Right kidney (tissue), 1 donor: Measurements from ENCODE around the gene IFT122.
"Not testable (repeated sequence)": the region's sequence is repeated elsewhere in the genome, so short reads cannot be mapped to it uniquely, and the experiment has no call there.

Source experiments
- DNase-seq: peaks from one replicate; pipeline ENCODE4 v3.0.0-alpha.2; 2016

IFT122 gene

GRCh38 chr3:129473067-129473768, 33.2 kb downstream of the IFT122 start:
- no peak for DNase-seq

- DNase-seq = no peak
These were observed 33.7 kb downstream of the IFT122 start for GRCh38 chr3:129473769-129474152.

- DNase-seq = no peak
These were observed 35.2 kb downstream of the IFT122 start for GRCh38 chr3:129474984-129475804.

GRCh38 chr3:129475863-129476262, 35.8 kb downstream of the IFT122 start:
- no peak for DNase-seq

- DNase-seq = no peak
These were observed 36.6 kb downstream of the IFT122 start for GRCh38 chr3:129476586-129476985.

GRCh38 chr3:129481225-129481765, 41.3 kb downstream of the IFT122 start:
- peak; percentile 43 for DNase-seq

- DNase-seq = peak; percentile 29
These were observed 41.8 kb downstream of the IFT122 start for GRCh38 chr3:129481766-129482332.

- no peak for DNase-seq
These were observed 42.7 kb downstream of the IFT122 start for GRCh38 chr3:129482721-129483120.

GRCh38 chr3:129483870-129484269, 43.8 kb downstream of the IFT122 start:
- no peak for DNase-seq

GRCh38 chr3:129485146-129485545, 45.1 kb downstream of the IFT122 start:
- not testable (repeated sequence) for DNase-seq

- no peak for DNase-seq
These were observed 46.0 kb downstream of the IFT122 start for GRCh38 chr3:129485721-129486663.

GRCh38 chr3:129486664-129487035, 46.6 kb downstream of the IFT122 start:
- no peak for DNase-seq

- DNase-seq = no peak
These were observed 47.3 kb downstream of the IFT122 start for GRCh38 chr3:129487183-129487867.

GRCh38 chr3:129487868-129488335, 47.9 kb downstream of the IFT122 start:
- not testable (repeated sequence) for DNase-seq

- DNase-seq = not testable (repeated sequence)
These were observed 49.2 kb downstream of the IFT122 start for GRCh38 chr3:129489258-129489657.

GRCh38 chr3:129490273-129490675, 50.2 kb downstream of the IFT122 start:
- DNase-seq = peak; percentile 55

GRCh38 chr3:129491077-129491476, 51.1 kb downstream of the IFT122 start:
- DNase-seq = not testable (repeated sequence)

- no peak for DNase-seq
These were observed 51.8 kb downstream of the IFT122 start for GRCh38 chr3:129491794-129492193.

GRCh38 chr3:129492691-129493090, 52.7 kb downstream of the IFT122 start:
- no peak for DNase-seq

- no peak for DNase-seq
These were observed 53.2 kb downstream of the IFT122 start for GRCh38 chr3:129493206-129493605.

- DNase-seq = not testable (repeated sequence)
These were observed 54.5 kb downstream of the IFT122 start for GRCh38 chr3:129494499-129494898.
